ENCODE results near the gene GNAS. TPM values are rescaled to one million over a fixed set of nuclear protein-coding genes. Genes with fewer than 3 reads are reported as not detected.

GNAS gene
- total and polyA plus RNA-seq, 4 donors = 115 to 360 (median 277) TPM

DNA sequence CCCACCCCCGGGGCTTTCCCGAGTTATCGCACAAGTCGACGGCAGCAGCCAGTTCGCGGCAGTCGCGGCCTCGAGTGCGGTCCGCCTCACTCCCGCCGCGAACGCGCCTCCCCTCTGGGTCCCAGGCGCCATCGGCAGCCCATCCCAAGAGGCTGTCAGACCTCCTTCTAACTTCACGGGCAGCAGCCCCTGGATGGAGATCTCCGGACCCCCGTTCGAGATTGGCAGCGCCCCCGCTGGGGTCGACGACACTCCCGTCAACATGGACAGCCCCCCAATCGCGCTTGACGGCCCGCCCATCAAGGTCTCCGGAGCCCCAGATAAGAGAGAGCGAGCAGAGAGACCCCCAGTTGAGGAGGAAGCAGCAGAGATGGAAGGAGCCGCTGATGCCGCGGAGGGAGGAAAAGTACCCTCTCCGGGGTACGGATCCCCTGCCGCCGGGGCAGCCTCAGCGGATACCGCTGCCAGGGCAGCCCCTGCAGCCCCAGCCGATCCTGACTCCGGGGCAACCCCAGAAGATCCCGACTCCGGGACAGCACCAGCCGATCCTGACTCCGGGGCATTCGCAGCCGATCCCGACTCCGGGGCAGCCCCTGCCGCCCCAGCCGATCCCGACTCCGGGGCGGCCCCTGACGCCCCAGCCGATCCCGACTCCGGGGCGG, 1.6 kb downstream of the GNAS start:
- 48% methylated on average over 63 of the region's 63 CpGs for WGBS
- no peak overlapping the region for H3K4me3 ChIP-seq (ENCODE audit: low read depth in 1 of 3, low read length in 3 of 3)
- no peaks in the 10 kb centered on the region for H3K36me3 ChIP-seq (ENCODE audit: control insufficient read depth in 4 of 4, insufficient read depth in 3 of 4, low read depth in 1 of 4, low read length in 3 of 4)
- TF ChIP-seq CTCF (IDR thresholded peaks at IDR 0.05; ENCODE audit: low read depth, low read length, missing input control) (no peak), RXRA (IDR thresholded peaks at IDR 0.05) (no peak), NR2F2 (IDR thresholded peaks at IDR 0.05) (no peak), FOXA2 (IDR thresholded peaks at IDR 0.05) (no peak), TAF1 (conservative IDR thresholded peaks at IDR 0.05) (no peak), SP1 (IDR thresholded peaks at IDR 0.05) (no peak), FOXA1 (IDR thresholded peaks at IDR 0.05) (no peak), MAX (IDR thresholded peaks at IDR 0.05) (no peak), HNF4A (conservative IDR thresholded peaks at IDR 0.05) (no peak), RAD21 (IDR thresholded peaks at IDR 0.05) (no peak), JUND (IDR thresholded peaks at IDR 0.05) (no peak), HNF4G (IDR thresholded peaks at IDR 0.05) (no peak)
- TF ChIP-seq, protein P1, sequence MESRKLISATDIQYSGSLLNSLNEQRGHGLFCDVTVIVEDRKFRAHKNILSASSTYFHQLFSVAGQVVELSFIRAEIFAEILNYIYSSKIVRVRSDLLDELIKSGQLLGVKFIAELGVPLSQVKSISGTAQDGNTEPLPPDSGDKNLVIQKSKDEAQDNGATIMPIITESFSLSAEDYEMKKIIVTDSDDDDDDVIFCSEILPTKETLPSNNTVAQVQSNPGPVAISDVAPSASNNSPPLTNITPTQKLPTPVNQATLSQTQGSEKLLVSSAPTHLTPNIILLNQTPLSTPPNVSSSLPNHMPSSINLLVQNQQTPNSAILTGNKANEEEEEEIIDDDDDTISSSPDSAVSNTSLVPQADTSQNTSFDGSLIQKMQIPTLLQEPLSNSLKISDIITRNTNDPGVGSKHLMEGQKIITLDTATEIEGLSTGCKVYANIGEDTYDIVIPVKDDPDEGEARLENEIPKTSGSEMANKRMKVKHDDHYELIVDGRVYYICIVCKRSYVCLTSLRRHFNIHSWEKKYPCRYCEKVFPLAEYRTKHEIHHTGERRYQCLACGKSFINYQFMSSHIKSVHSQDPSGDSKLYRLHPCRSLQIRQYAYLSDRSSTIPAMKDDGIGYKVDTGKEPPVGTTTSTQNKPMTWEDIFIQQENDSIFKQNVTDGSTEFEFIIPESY (IDR thresholded peaks at IDR 0.05) = no peak
- H3K27ac ChIP-seq (ENCODE audit: low read depth in 1 of 2, low read length in 2 of 2) = no peak overlapping the region
- peaks cover 0 to 21% (median 5%) of the 10 kb centered on the region in 4 donors for H3K4me1 ChIP-seq (ENCODE audit: control insufficient read depth in 4 of 4, insufficient read depth in 4 of 4, low read length in 3 of 4)
- peaks cover 0 to 5% (median 2%) of the 10 kb centered on the region in 4 donors for H3K27me3 ChIP-seq (ENCODE audit: control insufficient read depth in 4 of 4, insufficient read depth in 4 of 4, low read length in 3 of 4)
- no peak overlapping the region for H3K9ac ChIP-seq (ENCODE audit: low read depth in 1 of 2, low read length in 2 of 2)
- no peaks in the 10 kb centered on the region for H3K9me3 ChIP-seq (ENCODE audit: control insufficient read depth in 4 of 4, low read length in 3 of 4)
- no peak for DNase-seq (ENCODE audit: low spot score)

GRCh38 chr20:58854638-58855471, 2.3 kb downstream of the GNAS start:
- no peak overlapping the region for H3K27ac ChIP-seq (ENCODE audit: low read depth in 1 of 2, low read length in 2 of 2)
- H3K36me3 ChIP-seq (ENCODE audit: control insufficient read depth in 4 of 4, insufficient read depth in 3 of 4, low read depth in 1 of 4, low read length in 3 of 4) = no peaks in the 10 kb centered on the region
- no peak overlapping the region for H3K4me3 ChIP-seq (ENCODE audit: low read depth in 1 of 3, low read length in 3 of 3)
- no peak for DNase-seq (ENCODE audit: low spot score)
- peaks cover 0 to 4% (median 2%) of the 10 kb centered on the region in 4 donors for H3K27me3 ChIP-seq (ENCODE audit: control insufficient read depth in 4 of 4, insufficient read depth in 4 of 4, low read length in 3 of 4)
- peaks cover 0 to 21% (median 5%) of the 10 kb centered on the region in 4 donors for H3K4me1 ChIP-seq (ENCODE audit: control insufficient read depth in 4 of 4, insufficient read depth in 4 of 4, low read length in 3 of 4)
- H3K9me3 ChIP-seq (ENCODE audit: control insufficient read depth in 4 of 4, low read length in 3 of 4) = no peaks in the 10 kb centered on the region
- no peak overlapping the region for H3K9ac ChIP-seq (ENCODE audit: low read depth in 1 of 2, low read length in 2 of 2)
- WGBS = 54% methylated on average over 75 of the region's 75 CpGs
- TF ChIP-seq FOXA2 (IDR thresholded peaks at IDR 0.05) (no peak), YY1 (IDR thresholded peaks at IDR 0.05) (no peak), JUND (IDR thresholded peaks at IDR 0.05) (no peak), EGR1 (IDR thresholded peaks at IDR 0.05; ENCODE audit: low read depth in 2 of 2) (no peak), ATF3 (IDR thresholded peaks at IDR 0.05) (no peak), MAX (IDR thresholded peaks at IDR 0.05) (no peak), GABPA (IDR thresholded peaks at IDR 0.05 in 1 of 2, conservative IDR thresholded peaks at IDR 0.05 in 1 of 2) (no peak), HNF4G (IDR thresholded peaks at IDR 0.05) (no peak), HNF4A (conservative IDR thresholded peaks at IDR 0.05) (no peak), NR2F2 (IDR thresholded peaks at IDR 0.05) (no peak), RAD21 (IDR thresholded peaks at IDR 0.05) (no peak), CTCF (IDR thresholded peaks at IDR 0.05; ENCODE audit: low read depth, low read length, missing input control) (no peak), RXRA (IDR thresholded peaks at IDR 0.05) (no peak), SP1 (IDR thresholded peaks at IDR 0.05) (no peak), TAF1 (conservative IDR thresholded peaks at IDR 0.05) (no peak), FOXA1 (IDR thresholded peaks at IDR 0.05) (no peak)
- TF ChIP-seq, protein P1 (IDR thresholded peaks at IDR 0.05) = no peak

All from liver (tissue), 9 donors.